GM19467 (cell line): ENCODE data around the gene REN.

Experiments used
- ATAC-seq: cut with Tn5 transposase; IDR thresholded peaks from one replicate; pipeline ENCODE4 v1.9.1; 2021; ENCODE audit warnings: mild to moderate bottlenecking, moderate library complexity; ENCODE audit not compliant: unreplicated experiment

REN gene

DNA sequence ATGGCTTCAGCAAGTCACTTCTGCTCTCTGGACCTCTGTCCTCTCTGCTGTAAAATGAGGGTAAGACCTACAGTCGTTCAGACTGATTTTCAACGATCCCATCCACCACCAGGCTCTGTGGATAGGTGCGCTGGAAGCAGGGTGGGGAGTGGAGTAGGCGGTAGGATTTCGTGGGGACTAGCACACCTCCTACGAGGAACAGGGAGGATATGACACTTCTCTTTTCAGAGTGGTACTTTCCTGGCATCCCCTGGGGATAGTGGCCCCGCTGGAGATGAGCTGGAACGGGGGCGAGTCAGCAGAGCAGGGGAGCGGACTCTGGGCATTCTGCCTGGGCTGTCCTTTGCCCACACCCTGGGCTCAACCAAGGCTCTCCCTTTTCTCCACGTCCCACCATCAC lies 32.0 kb downstream of the REN start:
- no peak for ATAC-seq

DNA sequence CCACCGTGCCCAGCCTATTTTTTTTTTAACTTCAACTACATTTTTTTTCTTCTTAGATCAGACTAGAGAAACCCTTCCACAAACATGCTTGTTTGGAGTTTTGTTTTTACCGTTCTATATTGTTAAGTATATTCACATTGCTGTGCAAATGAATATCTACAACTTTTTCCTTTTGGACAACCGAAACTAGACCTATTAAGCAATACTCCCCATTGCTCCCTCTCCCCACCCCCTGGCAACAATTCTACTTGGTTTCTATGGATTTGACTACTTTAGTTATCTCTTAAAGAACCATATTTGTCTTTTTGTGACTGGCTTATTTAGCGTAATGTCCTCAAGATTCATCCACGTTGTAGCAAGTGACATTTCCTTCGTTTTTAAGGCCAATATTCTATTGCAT lies 33.4 kb downstream of the REN start:
- no peak for ATAC-seq

DNA sequence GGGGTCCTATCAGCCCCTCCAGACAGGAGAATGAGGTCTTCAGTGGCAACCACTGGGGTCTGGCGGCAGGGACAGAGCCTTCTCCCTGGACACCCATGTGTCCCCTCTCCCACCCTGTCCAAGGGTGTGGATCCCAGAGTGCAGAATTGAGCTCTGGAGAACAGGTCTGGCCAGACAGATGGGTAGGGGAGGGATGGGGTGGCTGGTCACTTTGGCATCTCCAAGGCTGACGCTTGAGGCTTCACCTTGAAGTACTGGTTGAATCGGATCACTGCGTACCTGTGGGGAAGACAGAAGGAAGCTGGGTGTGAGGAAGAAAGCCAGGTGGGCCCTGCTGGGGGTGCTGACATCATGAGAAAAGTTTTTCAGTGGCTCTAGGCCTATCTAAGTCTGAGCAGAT lies 34.2 kb downstream of the REN start:
- ATAC-seq: no peak

DNA sequence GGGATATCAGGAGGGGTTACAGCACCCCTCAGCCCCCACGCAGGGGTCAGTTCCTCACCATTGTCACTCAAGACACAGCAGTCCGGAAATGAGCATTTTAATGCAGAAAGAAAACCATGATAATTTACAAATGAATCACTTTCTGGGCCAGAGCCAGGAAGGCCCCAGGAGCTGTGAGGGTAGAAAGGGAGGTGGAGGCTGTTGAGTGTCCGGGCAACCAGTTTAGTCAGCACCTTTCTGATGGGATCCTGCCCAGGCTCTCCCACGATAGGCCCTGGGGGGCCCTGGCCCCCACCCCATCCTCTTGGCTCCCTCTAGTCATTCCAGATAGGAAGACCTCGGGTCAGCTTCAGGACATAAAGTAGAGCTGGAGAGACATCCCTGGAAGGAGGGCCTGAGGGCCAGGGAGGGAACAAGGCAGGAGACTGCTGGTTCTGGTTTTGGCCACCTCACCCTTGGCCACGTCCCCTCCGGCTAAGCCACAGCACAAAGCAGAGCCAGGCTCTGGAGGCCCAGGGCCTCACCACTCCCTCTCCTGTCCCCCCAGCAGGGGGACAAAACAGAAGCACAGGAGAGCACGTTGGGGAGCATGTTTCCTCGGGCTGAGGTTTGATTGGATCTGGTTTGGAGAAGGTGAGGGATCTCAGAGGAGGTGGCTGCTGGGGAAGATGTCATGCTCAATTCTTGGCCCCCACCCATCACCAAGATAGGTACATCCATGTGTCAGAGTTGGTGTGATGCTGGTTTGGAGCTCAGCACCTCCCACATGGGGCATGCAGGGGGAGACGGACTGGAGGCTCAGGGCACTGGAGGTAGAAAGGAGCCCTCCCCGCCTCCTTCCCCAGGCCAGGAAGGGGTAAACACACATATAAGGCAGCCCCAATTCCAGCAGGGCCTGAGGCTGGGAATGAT lies 34.9 kb downstream of the REN start:
- no peak for ATAC-seq

DNA sequence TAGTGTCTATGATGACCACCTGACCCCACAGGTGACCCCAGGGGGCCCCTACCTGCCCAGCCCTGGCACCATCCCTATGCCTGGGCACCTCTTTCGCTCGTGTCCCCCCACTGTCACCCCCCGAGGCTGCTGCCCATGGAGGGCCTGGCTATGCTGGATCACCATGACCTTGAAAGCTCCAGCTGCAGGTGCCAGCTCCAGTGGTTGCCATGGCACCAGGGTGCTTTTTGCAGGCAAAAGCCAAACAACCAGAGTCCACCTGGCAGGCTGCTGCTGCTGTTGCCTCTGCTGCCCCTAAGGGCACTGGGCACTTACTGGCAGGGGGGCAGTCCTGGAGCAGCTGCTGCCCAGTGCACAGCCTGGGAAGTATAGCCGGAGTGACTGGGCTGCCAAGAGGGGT lies 36.0 kb downstream of the REN start:
- no peak for ATAC-seq

DNA sequence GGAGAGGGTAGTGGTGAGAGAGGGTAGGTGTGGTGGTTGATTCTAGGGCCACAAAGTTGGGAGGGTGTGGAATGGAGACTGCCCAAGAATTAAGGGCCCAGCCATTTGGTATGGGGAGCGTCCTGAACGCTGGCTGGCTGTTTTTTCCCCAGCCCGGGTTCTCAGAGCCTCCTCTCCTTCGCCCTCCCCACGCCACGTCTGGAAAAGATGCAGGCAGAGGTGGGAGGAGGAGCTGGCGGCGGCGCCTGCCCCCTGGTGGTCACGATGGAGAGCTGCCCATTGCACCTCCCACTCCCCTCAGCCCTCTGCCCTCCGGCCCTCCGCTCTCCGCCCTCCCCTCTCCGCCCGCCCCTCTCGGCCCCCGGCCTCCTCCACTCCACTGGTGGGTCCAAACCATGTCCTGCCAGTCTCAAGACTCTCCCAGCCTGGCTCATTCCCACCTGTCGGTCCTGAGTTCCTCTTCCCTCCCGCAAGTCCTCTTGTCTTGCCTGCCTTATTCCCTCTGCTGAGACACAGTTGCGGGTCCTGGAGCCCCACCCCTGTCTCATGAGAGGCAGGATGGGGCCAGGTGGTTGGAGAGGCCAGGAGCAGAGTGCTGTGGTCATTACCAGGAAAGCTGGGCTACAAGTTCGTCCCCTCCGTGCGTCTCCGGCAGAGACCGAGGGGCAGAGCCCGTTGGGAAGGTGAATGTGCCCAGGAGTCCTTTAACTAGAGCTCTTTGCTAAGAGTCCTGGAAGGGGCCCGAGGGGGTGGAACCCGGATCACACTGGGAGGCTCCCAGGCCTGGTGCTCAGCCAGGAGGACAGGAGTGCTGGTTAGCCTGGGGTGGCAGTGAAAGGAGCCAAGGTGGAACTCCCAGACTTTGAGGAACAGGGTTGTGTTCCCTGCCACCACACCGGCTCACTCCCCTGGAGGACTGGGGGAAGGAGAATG lies 36.9 kb downstream of the REN start:
- ATAC-seq: no peak

DNA sequence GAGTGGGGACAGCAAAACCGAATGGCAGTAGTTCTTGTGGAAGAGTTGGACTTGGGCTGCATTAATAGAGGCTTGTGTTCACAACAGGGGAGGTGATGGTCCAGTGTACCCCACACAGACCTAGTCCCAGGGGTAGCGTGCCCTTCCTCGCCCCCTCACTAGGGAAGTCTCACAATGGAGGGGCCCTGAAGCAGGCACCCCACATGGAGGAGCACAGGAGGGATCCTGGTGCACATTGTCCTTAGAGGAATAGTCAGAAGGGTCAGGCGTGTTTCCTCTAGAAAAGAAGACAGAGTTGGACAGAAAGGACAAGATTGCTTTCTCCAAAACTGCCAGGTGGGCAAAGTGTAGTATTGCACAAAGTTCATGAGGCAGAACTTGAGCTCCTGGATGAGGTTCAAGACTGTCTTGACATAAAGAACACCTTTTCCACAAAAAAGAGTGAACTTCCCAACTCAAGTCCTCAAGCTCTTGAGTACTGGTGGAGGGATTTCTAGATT lies 37.6 kb downstream of the REN start:
- ATAC-seq: no peak

DNA sequence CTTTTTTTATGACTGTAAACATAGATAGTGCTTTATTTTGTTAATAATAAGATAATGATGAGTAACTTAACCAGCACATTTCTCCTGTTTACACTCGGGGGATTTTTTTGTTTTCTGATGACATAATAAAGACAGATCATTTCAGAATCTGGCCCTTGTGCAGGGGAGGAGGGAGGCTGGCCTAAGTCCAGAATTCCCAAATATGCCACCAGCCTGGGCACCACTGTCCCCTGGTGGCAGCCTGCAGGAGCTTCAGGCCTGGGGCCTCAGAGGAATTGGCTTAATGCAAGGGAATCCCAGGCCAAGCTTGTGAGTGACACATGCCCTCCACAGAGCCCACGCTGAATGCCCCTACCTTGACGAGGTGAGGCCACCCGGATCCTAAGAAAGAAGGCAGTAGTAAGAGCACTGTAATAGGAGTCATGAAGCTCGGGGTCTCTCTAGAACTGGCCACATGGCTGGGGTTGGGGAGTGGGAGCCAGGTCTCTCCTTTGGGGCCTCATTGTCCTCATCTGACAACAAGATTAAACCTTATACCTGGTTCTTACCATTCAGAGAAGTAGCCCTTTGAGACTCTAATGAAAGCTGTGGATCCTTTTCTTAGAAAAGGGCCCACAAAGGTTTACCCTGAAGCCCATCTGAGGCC lies 38.4 kb downstream of the REN start:
- no peak for ATAC-seq

DNA sequence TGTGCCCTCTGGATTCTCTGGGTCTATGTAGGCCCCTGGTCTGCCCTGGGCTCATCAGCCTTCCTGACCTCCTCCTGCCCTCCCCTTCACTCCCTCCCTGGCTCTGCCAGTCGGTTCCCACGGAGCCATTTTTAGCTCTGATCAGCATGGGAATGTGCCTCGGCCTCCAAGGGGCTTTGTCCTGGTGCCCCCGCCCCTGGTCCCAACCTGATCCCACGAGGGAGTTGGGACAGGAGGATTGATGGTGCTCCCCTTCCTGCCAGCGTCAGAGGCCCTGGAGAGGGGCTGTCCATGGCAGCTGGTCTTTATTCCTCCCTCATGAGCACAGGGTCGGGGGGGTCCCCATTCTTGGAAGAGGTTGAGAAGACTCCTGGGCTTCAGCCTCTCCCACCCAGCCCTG lies 39.2 kb downstream of the REN start:
- ATAC-seq: no peak

DNA sequence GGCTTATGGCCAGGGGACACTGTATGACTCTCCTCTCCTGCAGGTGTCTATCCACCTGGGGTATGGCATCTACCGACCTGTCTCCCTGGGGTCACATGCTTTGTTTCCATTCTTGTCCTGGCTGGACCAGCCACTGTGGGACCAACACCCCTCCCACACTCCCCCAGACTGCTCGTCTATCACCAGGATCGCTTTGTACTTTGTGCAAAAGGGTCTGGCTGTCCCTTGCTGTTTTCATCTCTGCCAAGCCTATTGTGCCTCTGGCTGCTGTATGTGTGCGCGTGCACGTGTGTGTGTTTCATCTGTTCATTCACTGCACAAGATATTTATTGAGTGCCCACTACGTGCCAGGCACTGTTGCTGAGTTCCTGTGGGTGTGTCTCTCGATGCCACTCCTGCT lies 39.8 kb downstream of the REN start:
- ATAC-seq: no peak

DNA sequence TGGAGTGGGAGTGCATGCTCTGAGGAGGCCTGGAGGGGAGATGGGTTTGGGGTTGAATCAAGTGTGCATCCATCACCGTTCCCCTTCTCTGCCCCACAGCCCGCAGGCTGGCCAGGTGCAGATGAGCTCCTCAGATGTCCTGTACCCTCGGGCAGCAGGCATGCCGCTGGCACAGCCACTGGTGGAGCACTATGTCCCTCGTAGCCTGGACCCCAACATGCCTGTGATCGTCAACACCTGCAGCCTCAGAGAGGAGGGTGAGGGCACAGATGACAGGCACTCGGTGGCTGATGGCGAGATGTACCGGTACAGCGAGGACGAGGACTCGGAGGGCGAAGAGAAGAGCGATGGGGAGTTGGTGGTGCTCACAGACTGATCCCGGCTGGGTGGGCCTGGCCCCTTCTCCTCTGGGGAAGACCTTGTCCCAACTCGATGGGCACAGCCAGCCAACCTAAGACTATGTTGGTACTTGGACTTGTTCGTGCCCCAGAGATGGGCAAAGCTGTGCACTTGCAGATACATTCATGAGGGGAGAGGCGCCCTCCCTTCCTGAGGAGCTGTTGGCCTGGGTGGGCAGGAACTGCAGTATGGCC lies 40.3 kb downstream of the REN start:
- ATAC-seq: no peak

DNA sequence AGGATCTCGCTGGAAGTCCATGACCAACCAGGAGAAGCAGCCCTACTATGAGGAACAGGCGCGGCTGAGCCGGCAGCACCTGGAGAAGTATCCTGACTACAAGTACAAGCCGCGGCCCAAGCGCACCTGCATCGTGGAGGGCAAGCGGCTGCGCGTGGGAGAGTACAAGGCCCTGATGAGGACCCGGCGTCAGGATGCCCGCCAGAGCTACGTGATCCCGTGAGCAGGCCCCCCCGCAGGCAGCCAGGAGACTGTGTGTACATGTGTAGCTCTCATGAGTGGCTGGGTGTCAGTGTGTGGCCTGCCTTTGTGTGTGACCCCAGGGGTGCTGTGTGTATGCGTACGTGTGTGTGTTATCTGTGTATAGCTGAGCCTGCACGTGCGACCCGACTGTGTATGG lies 41.5 kb downstream of the REN start:
- no peak for ATAC-seq

DNA sequence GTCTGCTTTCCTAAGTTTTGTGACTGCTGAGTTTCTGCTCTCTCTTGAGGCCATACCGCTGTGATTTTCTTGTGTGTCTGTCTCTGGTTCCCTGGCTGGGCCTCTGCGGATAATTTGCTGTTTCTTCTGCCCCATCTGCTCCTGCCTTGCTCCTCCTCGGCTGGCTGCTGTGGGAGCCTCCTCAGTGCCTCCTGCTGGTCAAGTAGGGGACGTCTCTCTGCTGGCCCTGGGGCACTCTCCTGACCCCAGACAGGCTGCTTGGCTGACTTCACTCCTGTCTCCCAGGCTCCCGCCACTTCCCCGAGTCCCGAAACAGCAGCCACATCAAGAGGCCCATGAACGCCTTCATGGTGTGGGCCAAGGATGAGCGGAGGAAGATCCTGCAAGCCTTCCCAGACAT lies 42.8 kb downstream of the REN start:
- ATAC-seq: no peak

DNA sequence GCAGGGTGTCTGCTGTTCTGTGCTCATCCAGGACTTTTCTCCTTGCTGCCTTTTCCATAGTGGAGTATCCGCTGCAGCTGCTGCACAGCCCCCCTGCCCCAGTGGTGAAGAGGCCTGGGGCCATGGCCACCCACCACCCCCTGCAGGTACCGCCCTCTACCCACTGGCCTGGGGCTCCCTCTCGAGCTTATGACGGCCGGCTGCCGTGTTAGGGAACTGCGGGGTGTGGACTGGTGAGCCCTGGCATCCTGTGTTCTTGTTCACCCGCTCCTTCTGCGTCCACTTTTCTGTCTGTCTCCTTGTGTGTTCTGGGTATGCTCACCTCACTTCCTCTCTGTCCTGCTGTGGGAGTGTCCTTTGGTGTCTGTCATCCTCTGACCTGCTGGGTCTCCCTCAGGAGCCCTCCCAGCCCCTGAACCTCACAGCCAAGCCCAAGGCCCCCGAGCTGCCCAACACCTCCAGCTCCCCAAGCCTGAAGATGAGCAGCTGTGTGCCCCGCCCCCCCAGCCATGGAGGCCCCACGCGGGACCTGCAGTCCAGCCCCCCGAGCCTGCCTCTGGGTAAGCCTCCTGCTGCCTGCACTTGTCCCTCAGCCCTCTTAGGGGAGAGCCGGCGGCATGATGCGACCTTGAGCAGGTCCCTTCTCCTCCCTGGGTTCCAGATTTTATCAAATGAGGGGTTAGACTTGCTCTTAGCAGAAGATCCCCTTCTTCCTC lies 44.1 kb downstream of the REN start:
- no peak for ATAC-seq

DNA sequence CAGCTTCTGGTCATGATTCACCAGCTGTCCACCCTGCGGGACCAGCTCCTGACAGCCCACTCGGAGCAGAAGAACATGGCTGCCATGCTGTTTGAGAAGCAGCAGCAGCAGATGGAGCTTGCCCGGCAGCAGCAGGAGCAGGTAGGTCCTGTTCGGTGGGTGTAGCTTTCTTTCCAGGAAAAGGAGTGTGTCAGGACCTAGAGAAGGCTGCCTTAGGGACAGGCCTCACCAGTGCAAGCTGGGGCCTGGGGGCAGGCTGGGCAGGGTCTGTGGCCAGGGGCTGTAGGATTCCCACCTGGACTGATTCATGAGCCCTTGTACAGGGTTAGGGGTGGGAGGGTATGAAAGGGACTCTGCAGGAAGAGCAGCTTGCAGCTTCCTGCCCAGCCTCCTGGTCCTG lies 49.6 kb downstream of the REN start:
- ATAC-seq: no peak

DNA sequence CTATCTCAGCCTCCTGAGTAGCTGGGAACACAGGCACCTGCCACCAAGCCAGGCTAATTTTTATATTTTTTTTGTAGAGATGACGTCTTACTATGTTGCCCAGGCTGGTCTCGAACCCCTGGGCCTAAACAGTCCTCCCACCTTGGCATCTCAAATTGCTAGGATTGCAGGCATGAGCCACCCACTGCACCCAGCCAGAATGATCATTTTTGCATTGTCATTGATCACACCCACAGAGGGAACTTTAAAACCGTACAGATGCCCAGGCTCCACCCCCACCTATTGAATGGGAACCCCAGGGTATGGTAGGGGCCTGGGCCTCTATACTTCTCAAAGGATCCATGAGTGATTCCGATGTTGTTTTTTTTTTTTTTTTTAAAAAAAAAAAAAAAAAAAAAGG lies 51.0 kb downstream of the REN start:
- no peak for ATAC-seq

DNA sequence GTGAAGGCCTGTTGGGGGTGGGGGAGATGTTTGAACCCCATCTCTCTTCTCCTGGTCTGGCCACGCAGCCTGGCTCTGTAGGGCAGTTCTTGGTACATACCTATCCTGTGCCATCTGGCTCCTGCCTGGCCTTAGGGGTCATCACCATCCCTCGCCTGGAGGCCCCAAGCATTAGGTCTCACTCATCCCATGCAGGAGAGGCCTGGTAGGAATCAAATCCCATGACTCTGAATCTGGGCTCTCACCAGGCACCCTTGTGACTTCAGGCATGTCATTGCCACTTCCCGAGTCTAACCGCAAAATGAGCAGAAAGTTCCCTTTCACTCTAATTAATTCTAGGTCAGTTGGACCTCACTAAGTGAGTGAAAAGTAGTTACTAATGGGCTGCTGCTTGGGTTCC lies 51.5 kb downstream of the REN start:
- ATAC-seq: no peak

DNA sequence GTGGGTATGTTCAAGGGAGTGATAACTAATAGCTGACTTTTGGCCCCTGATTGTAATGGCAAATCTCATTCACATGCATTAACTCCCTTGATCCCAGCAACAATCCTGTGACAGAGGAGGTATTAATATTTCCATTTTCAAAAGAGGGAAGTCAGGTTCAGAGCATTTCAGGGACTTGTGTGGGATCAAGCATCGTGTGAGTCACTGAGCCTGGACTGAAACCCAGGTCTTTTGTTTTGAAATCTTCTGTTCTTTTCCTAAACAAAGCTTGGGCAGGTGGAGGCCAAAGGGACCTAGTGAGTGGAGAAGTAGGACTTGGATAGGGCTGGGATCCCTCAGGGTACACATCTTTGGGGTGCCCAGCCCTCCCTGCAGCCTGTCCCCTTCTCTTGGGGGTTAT lies 52.2 kb downstream of the REN start:
- ATAC-seq: no peak

DNA sequence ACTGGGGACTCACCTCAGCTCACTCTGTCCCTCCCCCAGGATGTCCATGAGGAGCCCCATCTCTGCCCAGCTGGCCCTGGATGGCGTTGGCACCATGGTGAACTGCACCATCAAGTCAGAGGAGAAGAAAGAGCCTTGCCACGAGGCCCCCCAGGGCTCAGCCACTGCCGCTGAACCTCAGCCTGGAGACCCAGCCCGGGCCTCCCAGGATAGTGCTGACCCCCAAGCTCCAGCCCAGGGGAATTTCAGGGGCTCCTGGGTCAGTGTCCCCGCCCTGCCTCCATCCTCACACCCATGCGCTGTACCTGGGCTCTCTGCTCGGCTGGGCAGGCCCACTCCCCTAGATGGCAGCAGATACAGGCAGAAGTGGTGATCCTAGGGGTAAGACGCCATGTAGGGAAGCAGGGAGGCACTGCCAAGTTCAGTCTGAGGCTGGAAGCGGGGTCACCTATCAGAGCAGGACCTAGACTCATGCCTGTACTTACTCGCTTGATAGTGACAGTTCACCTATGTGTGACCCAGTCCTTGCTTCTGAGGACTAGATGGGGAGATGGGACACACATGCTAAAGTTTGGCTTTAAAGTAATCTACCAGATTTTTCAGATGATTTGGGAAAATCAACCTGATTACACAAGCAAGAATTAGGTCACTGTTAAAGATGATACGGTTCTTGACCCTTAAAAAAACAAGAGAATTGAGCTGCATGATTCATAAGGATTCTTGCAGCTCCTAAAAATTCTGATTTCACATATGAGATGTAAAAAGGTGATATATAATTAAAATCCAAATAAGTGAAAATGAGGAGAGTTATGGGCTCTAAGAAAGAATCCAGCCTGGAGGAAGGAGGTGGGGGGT lies 53.0 kb downstream of the REN start:
- ATAC-seq: no peak
